Measurements from ENCODE around the gene CSE1L.
"Not testable (repeated sequence)": the region's sequence is repeated elsewhere in the genome, so short reads cannot be mapped to it uniquely, and the experiment has no call there.

The CSE1L gene

GRCh38 chr20:49132995-49133478, 86.9 kb downstream of the CSE1L start:
- DNase-seq (ENCODE audit: low spot score) = no peak

- no peak for DNase-seq (ENCODE audit: low spot score)
Observed at GRCh38 chr20:49133571-49133970, 87.5 kb downstream of the CSE1L start.

GRCh38 chr20:49134797-49135196, 88.7 kb downstream of the CSE1L start:
- DNase-seq (ENCODE audit: low spot score) = not testable (repeated sequence)

- no peak for DNase-seq (ENCODE audit: low spot score)
Observed at GRCh38 chr20:49136817-49137571, 90.9 kb downstream of the CSE1L start.

GRCh38 chr20:49138431-49138830, 92.3 kb downstream of the CSE1L start:
- DNase-seq (ENCODE audit: low spot score) = no peak

GRCh38 chr20:49140411-49140810, 94.3 kb downstream of the CSE1L start:
- no peak for DNase-seq (ENCODE audit: low spot score)

- no peak for DNase-seq (ENCODE audit: low spot score)
Observed at GRCh38 chr20:49140834-49141233, 94.7 kb downstream of the CSE1L start.

Data from left forelimb (tissue), 1 donor.